Type B pancreatic cell (in vitro differentiated cells): ENCODE measurements around the gene NCOR2. TPM values are rescaled to one million over a fixed set of nuclear protein-coding genes. Genes with fewer than 3 reads are reported as not detected.

Experiments
- DNase-seq: peaks from one replicate; pipeline ENCODE4 v3.0.0; 2021; ENCODE audit warnings: mixed read lengths; ENCODE audit not compliant: unreplicated experiment; ENCODE audit errors: extremely low spot score
- H3K27ac Mint-ChIP-seq: 2 replicates; pipeline ENCODE4 v1.8.0; 2021; ENCODE audit warnings: mild to moderate bottlenecking, mixed read lengths
- H3K27me3 Mint-ChIP-seq: 2 replicates; pipeline ENCODE4 v1.8.0; 2021; ENCODE audit warnings: mixed read lengths
- H3K36me3 Mint-ChIP-seq: 2 replicates; pipeline ENCODE4 v1.8.0; 2021; ENCODE audit warnings: mixed read lengths
- H3K4me1 Mint-ChIP-seq: one replicate; pipeline ENCODE4 v1.8.0; 2021; ENCODE audit warnings: mixed read lengths; ENCODE audit not compliant: unreplicated experiment
- H3K4me3 Mint-ChIP-seq: 2 replicates; pipeline ENCODE4 v1.8.0; 2021; ENCODE audit warnings: mild to moderate bottlenecking, mixed read lengths
- H3K9me3 Mint-ChIP-seq: 2 replicates; pipeline ENCODE4 v1.8.0; 2021; ENCODE audit warnings: mixed read lengths
- total RNA-seq: library from RNA; stranded (reverse); gene quantifications from 2 replicates; pipeline ENCODE4 v1.2.1, GENCODE V29; 2021; ENCODE audit warnings: low replicate concordance
- TF ChIP-seq, protein P1 (sequence below): fragments of 200-600 bp; sonication (generic); conservative IDR thresholded peaks from 2 replicates; pipeline ENCODE4 v1.5.0; 2021; ENCODE audit warnings: antibody characterized with exemption, mild to moderate bottlenecking

NCOR2 gene
- total RNA-seq, 1 donor from 2014 or later: 219 TPM

DNA sequence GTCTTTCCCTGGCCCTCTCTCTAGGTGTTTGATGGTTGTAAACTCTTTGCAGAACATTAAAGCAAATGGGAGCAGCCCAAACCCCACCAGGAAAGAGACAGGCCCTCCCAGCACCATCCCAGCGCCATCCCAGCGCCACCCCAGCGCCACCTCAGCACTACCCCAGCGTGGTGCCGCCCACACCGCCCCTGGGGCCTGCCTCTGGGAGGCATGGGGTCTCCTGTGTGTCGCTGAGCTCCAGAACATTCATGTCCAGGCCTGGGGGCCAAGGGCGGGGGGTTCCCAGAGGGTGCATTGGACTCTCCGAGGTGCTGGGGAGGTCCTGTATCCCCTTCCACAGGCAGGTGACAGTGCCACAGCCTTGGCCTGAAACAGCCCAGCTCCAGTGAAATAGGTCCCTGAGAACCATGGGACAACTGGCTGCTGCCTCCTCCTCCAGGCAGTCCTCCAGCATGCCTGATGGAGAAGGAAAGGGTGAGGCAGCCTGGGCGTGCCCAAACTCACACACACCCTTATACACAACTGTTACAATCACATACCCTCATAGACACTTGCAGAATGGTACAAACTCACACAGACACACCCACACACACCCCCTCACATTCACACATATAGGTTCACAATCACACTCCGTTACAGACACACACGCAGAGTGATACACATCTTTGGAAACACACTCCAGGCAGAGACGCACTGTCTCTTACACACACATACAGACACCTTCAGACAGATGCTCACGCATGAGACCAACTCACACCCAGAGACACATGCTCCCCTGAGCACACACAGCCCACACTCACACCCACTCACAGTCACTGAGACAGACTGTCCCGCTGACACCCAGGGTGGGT lies 44.4 kb upstream of the NCOR2 start:
- Mint-ChIP-seq H3K4me1 (peaks cover 40% of the 10 kb centered on the region), H3K4me3 (peak overlapping the region; percentile 53), H3K9me3 (peaks cover 11% of the 10 kb centered on the region), H3K36me3 (peaks cover 5% of the 10 kb centered on the region), H3K27me3 (no peaks in the 10 kb centered on the region), H3K27ac (no peak overlapping the region)
- TF ChIP-seq, protein P1, sequence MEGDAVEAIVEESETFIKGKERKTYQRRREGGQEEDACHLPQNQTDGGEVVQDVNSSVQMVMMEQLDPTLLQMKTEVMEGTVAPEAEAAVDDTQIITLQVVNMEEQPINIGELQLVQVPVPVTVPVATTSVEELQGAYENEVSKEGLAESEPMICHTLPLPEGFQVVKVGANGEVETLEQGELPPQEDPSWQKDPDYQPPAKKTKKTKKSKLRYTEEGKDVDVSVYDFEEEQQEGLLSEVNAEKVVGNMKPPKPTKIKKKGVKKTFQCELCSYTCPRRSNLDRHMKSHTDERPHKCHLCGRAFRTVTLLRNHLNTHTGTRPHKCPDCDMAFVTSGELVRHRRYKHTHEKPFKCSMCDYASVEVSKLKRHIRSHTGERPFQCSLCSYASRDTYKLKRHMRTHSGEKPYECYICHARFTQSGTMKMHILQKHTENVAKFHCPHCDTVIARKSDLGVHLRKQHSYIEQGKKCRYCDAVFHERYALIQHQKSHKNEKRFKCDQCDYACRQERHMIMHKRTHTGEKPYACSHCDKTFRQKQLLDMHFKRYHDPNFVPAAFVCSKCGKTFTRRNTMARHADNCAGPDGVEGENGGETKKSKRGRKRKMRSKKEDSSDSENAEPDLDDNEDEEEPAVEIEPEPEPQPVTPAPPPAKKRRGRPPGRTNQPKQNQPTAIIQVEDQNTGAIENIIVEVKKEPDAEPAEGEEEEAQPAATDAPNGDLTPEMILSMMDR: no peak
- no peak for DNase-seq

DNA sequence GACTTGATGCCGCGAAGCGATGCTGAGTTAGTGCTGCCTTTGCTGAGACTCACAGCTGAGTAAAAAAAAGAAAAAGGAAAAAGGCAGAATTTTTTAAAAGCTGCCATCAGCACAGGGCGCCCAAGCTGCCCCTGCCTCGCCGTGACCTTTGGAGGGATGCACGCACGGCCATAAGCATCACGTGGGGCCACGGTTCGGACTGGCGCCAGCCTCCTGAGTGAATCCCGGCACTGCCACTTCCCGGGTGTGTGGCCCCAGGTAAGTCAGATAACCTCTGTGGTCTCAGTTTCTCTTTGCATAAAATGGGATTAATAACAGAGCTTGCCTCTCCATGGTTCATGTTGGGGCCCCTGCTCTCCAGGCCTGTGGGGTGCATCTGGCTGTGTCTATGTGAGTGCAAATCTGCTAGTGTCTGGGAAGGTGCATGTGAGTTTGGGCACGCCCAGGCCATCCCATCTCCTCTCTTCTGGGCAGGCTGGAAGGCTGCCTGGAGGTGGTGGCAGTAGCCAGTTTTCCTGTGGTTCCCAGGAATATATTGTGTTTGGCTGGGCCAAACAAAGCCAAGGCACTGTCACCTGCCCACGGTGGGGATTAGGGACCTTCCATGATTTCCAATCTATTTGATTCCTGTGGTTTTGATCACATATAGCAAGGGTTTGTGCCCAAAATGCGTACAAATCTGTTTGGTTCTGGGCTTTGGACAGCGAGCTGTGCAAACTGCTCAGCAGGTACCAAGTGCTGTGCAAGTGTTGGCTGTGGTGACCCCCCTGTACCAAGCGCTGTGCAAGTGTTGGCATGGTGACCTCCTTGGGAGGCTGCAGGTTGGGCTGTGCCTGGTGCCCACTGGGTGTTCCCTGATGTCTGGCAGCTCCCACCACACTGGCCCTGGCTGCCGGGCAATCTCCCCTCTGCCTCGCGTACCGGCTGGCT lies 43.5 kb upstream of the NCOR2 start:
- Mint-ChIP-seq H3K4me1 (peaks cover 40% of the 10 kb centered on the region), H3K4me3 (no peak overlapping the region), H3K27ac (peak overlapping the region; percentile 56), H3K36me3 (peaks cover 5% of the 10 kb centered on the region), H3K27me3 (no peaks in the 10 kb centered on the region), H3K9me3 (peaks cover 11% of the 10 kb centered on the region)
- TF ChIP-seq, protein P1: no peak
- DNase-seq: no peak

DNA sequence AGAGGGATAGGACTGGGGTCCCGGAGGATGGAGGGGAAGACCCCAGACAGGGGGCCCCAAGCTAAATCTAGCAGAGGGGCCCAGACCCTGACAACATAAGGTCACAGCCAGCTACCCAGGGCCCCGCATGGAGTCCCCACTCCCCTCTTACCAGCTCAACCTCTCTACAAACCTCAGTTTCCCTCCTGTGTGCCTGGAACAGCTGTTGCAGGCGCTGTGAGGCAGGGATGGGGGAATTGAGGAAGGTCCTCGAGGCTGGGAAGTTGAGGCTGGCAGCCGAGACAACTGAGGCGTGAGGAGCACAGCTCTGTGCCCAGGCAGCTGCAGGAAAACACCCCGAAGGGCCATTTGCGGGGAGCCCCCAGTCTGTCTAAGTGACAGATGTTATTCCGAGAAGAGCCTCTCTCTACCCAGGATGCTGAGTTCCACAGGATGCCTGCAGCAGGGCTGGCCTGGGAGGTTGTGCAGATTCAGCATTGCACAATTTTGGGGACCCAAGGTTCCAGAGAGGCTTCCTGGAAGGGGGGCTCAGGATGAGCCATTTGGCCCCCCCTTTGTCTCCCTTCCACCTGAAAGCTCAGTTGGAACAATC lies 42.7 kb upstream of the NCOR2 start:
- Mint-ChIP-seq H3K36me3 (peaks cover 5% of the 10 kb centered on the region), H3K27ac (no peak overlapping the region), H3K9me3 (peaks cover 11% of the 10 kb centered on the region), H3K27me3 (no peaks in the 10 kb centered on the region), H3K4me1 (peaks cover 48% of the 10 kb centered on the region), H3K4me3 (no peak overlapping the region)
- no peak for DNase-seq
- TF ChIP-seq, protein P1: no peak

DNA sequence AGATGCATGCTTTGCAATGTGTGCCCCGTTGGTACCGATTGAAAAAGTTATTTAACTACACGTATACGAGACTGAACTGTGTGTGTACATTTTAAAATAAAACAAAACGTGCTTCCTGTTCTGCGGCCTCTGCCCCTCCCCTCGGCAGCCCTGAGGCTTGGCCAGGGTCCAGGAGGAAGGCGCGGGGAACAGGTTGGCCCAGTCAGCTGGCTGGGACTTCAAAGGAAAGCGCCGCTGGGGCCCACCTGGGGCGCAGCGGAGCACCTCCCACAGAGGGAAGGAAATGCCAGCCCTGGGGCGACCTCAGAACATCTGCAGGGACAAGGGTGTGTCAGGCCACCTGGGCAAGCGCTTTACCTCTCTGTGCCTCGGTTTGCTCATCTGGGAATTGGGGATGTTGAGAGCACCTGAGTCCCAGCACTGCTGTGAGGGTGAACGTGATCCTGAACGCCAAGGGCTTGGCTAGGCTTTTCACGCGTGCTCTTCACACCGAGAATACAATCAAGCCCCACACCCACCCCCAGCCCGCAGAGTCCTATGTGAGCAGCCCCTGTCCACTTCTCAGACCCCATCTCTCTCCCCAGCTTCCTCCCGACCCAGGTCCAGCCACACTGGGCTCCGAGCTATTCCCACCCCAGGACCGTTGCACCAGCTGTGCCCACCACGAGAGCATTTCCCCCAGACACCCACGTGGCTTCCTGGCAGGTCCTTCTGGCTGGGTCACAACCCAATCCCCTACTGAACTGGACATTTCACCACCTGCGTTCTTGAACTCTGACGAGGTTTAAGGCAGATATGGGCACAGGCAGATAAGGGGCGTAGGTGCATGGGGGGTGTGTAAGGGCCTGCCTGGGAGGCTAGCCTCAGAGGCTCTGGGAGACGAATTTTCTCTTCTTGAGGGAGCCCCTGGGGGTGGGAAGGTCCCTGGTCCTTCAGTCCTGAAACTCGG lies 41.9 kb upstream of the NCOR2 start:
- H3K4me3 Mint-ChIP-seq: peak overlapping the region; percentile 75
- DNase-seq: peak; percentile 87
- H3K36me3 Mint-ChIP-seq: peaks cover 5% of the 10 kb centered on the region
- peak overlapping the region; percentile 99 for H3K27ac Mint-ChIP-seq
- peaks cover 56% of the 10 kb centered on the region for H3K4me1 Mint-ChIP-seq
- H3K27me3 Mint-ChIP-seq: no peaks in the 10 kb centered on the region
- H3K9me3 Mint-ChIP-seq: peaks cover 11% of the 10 kb centered on the region
- TF ChIP-seq, protein P1: no peak
